Mesenchymal stem cell (in vitro differentiated cells and primary cell): ENCODE measurements around the gene ERFE.
A peak's percentile ranks its signal among the peaks of the same experiment; 100 is the strongest.

Experiments used
- DNase-seq: peaks from one replicate; pipeline ENCODE4 v3.0.0-alpha.2; 2013
- H2AFZ ChIP-seq: one replicate; pipeline ENCODE4 v1.6.1; 2013; ENCODE audit warnings: low read depth, mild to moderate bottlenecking, control low read depth, inconsistent platforms, low read length, moderate library complexity
- H2AK5ac ChIP-seq: 2 replicates; pipeline ENCODE4 v1.6.1; 2013; ENCODE audit warnings: low read length, moderate library complexity, mild to moderate bottlenecking, inconsistent platforms; ENCODE audit not compliant: severe bottlenecking
- H2BK120ac ChIP-seq: one replicate; pipeline ENCODE4 v1.6.1; 2013; ENCODE audit warnings: low read depth, mild to moderate bottlenecking, inconsistent platforms, low read length, moderate library complexity
- H2BK12ac ChIP-seq, 2 experiments: one replicate each; pipeline ENCODE4 v1.6.1; 2013; ENCODE audit warnings: inconsistent platforms in 2 of 2, low read length in 2 of 2, mild to moderate bottlenecking in 2 of 2, moderate library complexity in 2 of 2, control low read depth in 1 of 2
- H2BK15ac ChIP-seq: one replicate; pipeline ENCODE4 v1.6.1; 2013; ENCODE audit warnings: mild to moderate bottlenecking, low read depth, inconsistent platforms; ENCODE audit not compliant: poor library complexity, severe bottlenecking
- H2BK5ac ChIP-seq: 2 replicates; pipeline ENCODE4 v1.6.1; 2013; ENCODE audit warnings: low read depth, mild to moderate bottlenecking, low read length, control low read depth, inconsistent platforms; ENCODE audit not compliant: poor library complexity, severe bottlenecking
- H3K14ac ChIP-seq, 2 experiments: one replicate each; pipeline ENCODE4 v1.6.1; 2013; ENCODE audit warnings: inconsistent platforms in 2 of 2, low read length in 2 of 2, control low read depth in 1 of 2, mild to moderate bottlenecking in 1 of 2, moderate library complexity in 1 of 2
- H3K18ac ChIP-seq, 2 experiments: one replicate each; pipeline ENCODE4 v1.6.1; 2013; ENCODE audit warnings: inconsistent platforms in 2 of 2, low read length in 2 of 2, control low read depth in 1 of 2, low read depth in 1 of 2, mild to moderate bottlenecking in 1 of 2
- H3K23ac ChIP-seq, 2 experiments: one replicate each; pipeline ENCODE4 v1.6.1; 2013; ENCODE audit warnings: inconsistent platforms in 2 of 2, low read length in 2 of 2, mild to moderate bottlenecking in 2 of 2, moderate library complexity in 2 of 2, control low read depth in 1 of 2
- H3K27ac ChIP-seq: 2 replicates; pipeline ENCODE4 v1.5.1; 2013; ENCODE audit warnings: mild to moderate bottlenecking, moderate library complexity, low read length, control low read depth, inconsistent platforms; ENCODE audit not compliant: poor library complexity, severe bottlenecking
- H3K27me3 ChIP-seq, 2 experiments: 2 replicates each; pipeline versions ENCODE4 v1.6.1 to v1.7.0; 2013; ENCODE audit warnings: low read length in 2 of 2, mild to moderate bottlenecking in 2 of 2, moderate library complexity in 2 of 2, control low read depth in 1 of 2, inconsistent platforms in 1 of 2; ENCODE audit not compliant: control insufficient read depth in 1 of 2, insufficient read depth in 1 of 2
- H3K36me3 ChIP-seq, 2 experiments: 2 replicates each; pipeline versions ENCODE4 v1.6.1 to v1.7.0; 2013; ENCODE audit warnings: low read length in 2 of 2, control low read depth in 1 of 2, inconsistent platforms in 1 of 2, low read depth in 1 of 2, mild to moderate bottlenecking in 1 of 2; ENCODE audit not compliant: insufficient read depth in 2 of 2, control insufficient read depth in 1 of 2
- H3K4ac ChIP-seq, 2 experiments: one replicate each; pipeline ENCODE4 v1.6.1; 2013; ENCODE audit warnings: inconsistent platforms in 2 of 2, low read length in 2 of 2, mild to moderate bottlenecking in 2 of 2, moderate library complexity in 2 of 2, control low read depth in 1 of 2, low read depth in 1 of 2
- H3K4me1 ChIP-seq: 2 replicates; pipeline ENCODE4 v1.6.1; 2013; ENCODE audit warnings: low read depth, low read length, control low read depth; ENCODE audit not compliant: control insufficient read depth, insufficient read depth
- H3K4me2 ChIP-seq: 2 replicates; pipeline ENCODE4 v1.6.1; 2013; ENCODE audit warnings: low read length, mild to moderate bottlenecking, inconsistent platforms; ENCODE audit not compliant: poor library complexity, severe bottlenecking
- H3K4me3 ChIP-seq, 2 experiments: 2 replicates each; pipeline versions ENCODE4 v1.5.1 to v1.7.0; 2013; ENCODE audit warnings: low read length in 2 of 2, mild to moderate bottlenecking in 2 of 2, control low read depth in 1 of 2, low read depth in 1 of 2; ENCODE audit not compliant: insufficient read depth in 1 of 2
- H3K79me1 ChIP-seq: replicated peaks from 2 replicates; pipeline ENCODE4 v1.6.1; 2013; ENCODE audit warnings: mild to moderate bottlenecking, control low read depth, low read length, inconsistent platforms; ENCODE audit not compliant: poor library complexity, severe bottlenecking
- H3K9ac ChIP-seq: 2 replicates; pipeline ENCODE4 v1.7.0; 2013; ENCODE audit warnings: mild to moderate bottlenecking, low read length, moderate library complexity
- H3K9me3 ChIP-seq: 2 replicates; pipeline ENCODE4 v1.7.0; 2013; ENCODE audit warnings: mild to moderate bottlenecking, low read length; ENCODE audit not compliant: control insufficient read depth
- H4K8ac ChIP-seq: one replicate; pipeline ENCODE4 v1.6.1; 2013; ENCODE audit warnings: inconsistent platforms, mild to moderate bottlenecking, low read length, moderate library complexity
- H4K91ac ChIP-seq: one replicate; pipeline ENCODE4 v1.6.1; 2013; ENCODE audit warnings: mild to moderate bottlenecking, low read length, inconsistent platforms
- WGBS: methylation state at CpG from one replicate; pipeline ENCODE4 v1.1.7; 2013; ENCODE audit warnings: mixed read lengths; 5-methylcytosine and 5-hydroxymethylcytosine counted together

Gene ERFE

DNA sequence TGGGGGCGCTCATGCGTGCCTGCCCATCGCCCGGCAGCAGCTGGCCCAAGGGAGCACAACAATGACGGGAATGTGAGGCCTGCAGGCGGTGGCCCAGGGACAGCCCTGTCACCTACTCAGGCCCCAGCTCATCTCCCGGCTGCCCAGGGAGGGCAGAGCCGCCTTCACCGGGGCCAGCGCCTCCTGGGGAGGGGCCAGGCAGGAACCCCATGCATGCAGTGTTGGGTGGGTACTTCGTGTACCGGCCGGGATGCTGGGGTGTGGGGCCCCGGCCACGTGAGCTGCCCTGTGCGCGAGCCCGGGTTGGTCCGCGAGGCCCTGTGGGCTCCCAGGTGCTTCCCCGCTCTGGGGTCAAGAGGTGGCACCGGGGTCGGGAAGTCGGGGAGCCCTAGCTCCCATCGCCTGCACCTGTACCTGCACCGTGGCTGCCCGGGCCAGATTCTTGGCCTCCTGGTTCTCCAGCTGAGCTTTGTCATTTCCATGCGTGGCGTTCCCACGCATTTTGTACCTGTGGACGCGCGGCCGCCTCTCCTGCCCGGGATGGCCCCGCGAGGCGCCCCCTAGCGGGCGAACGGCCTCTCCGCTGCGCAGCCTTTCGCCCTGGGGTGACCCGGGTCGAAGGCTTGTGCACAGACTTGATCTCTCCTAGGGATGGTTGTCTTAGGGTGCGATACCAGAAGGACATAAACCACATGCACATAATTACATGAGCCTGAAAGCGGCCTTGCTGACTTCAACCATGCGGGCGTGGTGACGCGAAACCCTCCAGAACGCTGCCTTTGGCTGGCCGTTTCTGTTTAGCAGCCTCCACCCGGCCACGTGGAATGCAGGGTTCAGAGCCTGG, 19.4 kb upstream of the ERFE start:
- Histone ChIP-seq H3K14ac (peak overlapping the region in 1 of 2 experiments; percentile 57), H3K27ac (no peak overlapping the region), H4K91ac (peak overlapping the region; percentile 64), H2AFZ (no peak overlapping the region), H3K18ac (no peak overlapping the region), H3K27me3 (no peaks in the 10 kb centered on the region), H3K23ac (no peak overlapping the region), H3K36me3 (no peaks in the 10 kb centered on the region), H3K4ac (no peak overlapping the region), H3K9me3 (no peaks in the 10 kb centered on the region), H2BK15ac (no peak overlapping the region), H2BK120ac (no peak overlapping the region), H3K4me2 (no peak overlapping the region), H2BK5ac (no peak overlapping the region), H2AK5ac (no peak overlapping the region), H4K8ac (peak overlapping the region; percentile 55), H3K4me3 (no peak overlapping the region), H3K79me1 (no peaks in the 10 kb centered on the region), H3K4me1 (peaks cover 44% of the 10 kb centered on the region), H3K9ac (no peak overlapping the region), H2BK12ac (peak overlapping the region in 1 of 2 experiments; percentile 38)
- no peak for DNase-seq
- 64% methylated on average over 53 of the region's 56 CpGs for WGBS

DNA sequence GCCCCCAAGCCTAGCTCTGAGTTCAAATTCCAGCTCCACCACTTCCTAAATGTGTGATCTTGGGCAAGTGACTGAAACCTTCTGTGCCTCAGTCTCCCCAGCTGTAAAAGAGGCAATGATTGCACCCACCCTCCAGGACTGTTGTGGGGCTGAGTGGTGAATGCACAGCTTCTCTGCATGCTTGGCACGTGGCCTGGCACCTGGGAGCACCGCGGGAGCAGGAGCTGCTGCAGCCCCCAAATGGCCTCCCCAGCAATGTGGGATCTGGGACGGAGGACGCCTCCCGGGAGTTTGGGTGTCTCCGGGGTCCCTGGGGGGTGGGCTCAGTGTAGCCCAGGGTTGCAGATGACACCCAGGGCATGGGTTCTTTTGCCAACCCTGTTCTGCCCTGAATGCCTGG, 18.7 kb upstream of the ERFE start:
- no peak overlapping the region for H3K4ac ChIP-seq
- H3K27me3 ChIP-seq: no peaks in the 10 kb centered on the region
- no peak overlapping the region for H3K14ac ChIP-seq
- H2AK5ac ChIP-seq: no peak overlapping the region
- no peak overlapping the region for H2AFZ ChIP-seq
- H2BK120ac ChIP-seq: no peak overlapping the region
- no peak for DNase-seq
- no peaks in the 10 kb centered on the region for H3K9me3 ChIP-seq
- H2BK12ac ChIP-seq: no peak overlapping the region
- WGBS: 93% methylated on average over 7 of the region's 7 CpGs
- no peak overlapping the region for H3K27ac ChIP-seq
- no peak overlapping the region for H3K18ac ChIP-seq
- no peak overlapping the region for H3K4me2 ChIP-seq
- no peak overlapping the region for H2BK5ac ChIP-seq
- H3K36me3 ChIP-seq: no peaks in the 10 kb centered on the region
- no peak overlapping the region for H4K91ac ChIP-seq
- H2BK15ac ChIP-seq: no peak overlapping the region
- no peak overlapping the region for H3K4me3 ChIP-seq
- no peak overlapping the region for H4K8ac ChIP-seq
- no peak overlapping the region for H3K23ac ChIP-seq
- no peak overlapping the region for H3K9ac ChIP-seq
- H3K79me1 ChIP-seq: no peaks in the 10 kb centered on the region
- peaks cover 44% of the 10 kb centered on the region for H3K4me1 ChIP-seq

DNA sequence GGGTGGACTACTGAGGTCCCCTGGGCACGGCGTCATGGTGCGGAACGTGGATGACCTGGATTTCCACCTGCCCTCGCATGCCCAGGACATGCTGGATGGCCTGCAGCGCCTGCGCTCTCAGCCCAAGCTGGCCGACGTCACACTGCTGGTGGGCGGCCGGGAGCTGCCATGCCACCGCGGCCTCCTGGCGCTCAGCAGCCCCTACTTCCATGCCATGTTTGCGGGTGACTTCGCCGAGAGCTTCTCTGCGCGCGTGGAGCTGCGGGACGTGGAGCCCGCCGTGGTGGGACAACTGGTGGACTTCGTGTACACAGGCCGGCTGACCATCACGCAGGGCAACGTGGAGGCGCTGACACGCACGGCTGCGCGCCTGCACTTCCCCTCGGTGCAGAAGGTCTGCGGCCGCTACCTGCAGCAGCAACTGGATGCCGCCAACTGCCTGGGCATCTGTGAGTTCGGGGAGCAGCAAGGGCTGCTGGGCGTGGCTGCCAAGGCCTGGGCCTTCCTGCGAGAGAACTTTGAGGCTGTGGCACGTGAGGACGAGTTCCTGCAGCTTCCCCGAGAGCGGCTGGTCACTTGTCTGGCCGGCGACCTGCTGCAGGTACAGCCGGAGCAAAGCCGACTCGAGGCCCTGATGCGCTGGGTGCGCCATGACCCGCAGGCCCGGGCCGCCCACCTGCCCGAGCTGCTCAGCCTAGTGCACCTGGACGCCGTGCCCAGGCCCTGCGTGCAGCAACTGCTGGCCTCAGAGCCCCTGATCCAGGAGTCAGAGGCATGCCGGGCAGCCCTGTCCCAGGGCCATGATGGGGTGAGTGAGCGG, 17.8 kb upstream of the ERFE start:
- no peak overlapping the region for H3K4me3 ChIP-seq
- no peak overlapping the region for H2BK5ac ChIP-seq
- no peak overlapping the region for H3K9ac ChIP-seq
- no peak overlapping the region for H4K8ac ChIP-seq
- no peaks in the 10 kb centered on the region for H3K36me3 ChIP-seq
- H3K14ac ChIP-seq: no peak overlapping the region
- H3K23ac ChIP-seq: no peak overlapping the region
- no peaks in the 10 kb centered on the region for H3K27me3 ChIP-seq
- no peak overlapping the region for H2AK5ac ChIP-seq
- no peak overlapping the region for H3K27ac ChIP-seq
- 95% methylated on average over 60 of the region's 60 CpGs for WGBS
- peaks cover 44% of the 10 kb centered on the region for H3K4me1 ChIP-seq
- no peak overlapping the region for H2AFZ ChIP-seq
- no peak overlapping the region for H3K4me2 ChIP-seq
- no peaks in the 10 kb centered on the region for H3K79me1 ChIP-seq
- no peak overlapping the region for H3K4ac ChIP-seq
- no peak for DNase-seq
- H3K18ac ChIP-seq: no peak overlapping the region
- H3K9me3 ChIP-seq: no peaks in the 10 kb centered on the region
- no peak overlapping the region for H2BK15ac ChIP-seq
- no peak overlapping the region for H2BK12ac ChIP-seq
- no peak overlapping the region for H2BK120ac ChIP-seq
- peak overlapping the region; percentile 6 for H4K91ac ChIP-seq
